GM21528 (cell line): ENCODE data around the gene EXOSC3.
A peak's percentile ranks its signal among the peaks of the same experiment; 100 is the strongest.
"Not testable (repeated sequence)": the region's sequence is repeated elsewhere in the genome, so short reads cannot be mapped to it uniquely, and the experiment has no call there.

ENCODE experiments used
- ATAC-seq: cut with Tn5 transposase; IDR thresholded peaks from one replicate; pipeline ENCODE4 v1.9.1; 2021; ENCODE audit warnings: mild to moderate bottlenecking, moderate library complexity; ENCODE audit not compliant: unreplicated experiment, low FRiP score

EXOSC3 gene

DNA sequence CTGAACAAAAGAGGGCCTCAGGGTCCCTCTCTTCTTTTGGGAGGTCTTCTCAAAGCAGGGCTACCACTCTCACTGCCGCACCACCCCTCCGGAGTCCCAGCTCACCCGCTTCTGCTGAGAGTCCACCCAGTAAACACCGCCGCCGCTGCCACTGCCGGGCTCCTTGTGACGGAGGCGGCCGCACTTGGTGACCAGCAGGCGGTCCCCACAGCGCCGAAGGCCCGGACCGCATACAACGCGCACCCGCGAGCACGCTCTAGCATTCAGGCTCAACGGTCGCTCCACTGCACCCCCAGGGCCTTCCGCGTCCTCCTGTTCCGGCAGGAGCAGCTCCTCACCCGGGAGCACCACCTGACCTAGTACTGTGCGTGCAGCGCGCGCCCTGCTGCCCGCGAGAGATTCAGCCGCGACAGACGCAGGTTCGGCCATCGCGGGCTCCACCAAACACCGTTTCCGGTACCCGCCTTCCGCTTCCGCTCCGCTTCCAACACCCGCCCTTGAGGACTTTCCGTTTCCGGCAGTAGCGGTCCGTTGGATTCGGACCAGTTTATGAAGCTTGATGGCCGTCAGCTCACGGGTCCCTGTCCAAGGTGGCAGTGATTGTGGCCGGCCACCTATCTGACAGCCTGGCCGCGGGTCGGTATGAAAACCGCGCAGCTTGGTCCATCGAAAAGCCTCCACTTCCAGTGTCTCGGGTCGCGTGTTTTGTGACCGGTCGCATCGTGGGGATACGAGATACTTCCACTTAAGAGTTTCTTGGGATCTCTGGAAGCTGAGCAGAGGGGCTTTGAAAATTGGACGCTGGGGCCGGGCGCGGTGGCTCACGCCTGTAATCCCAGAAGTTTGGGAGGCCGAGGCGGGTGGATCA is at the start of gene EXOSC3:
Gene EXOSC3, minus strand, starts transcription at position 449 of the 868 bp plus-strand sequence. Its CDS starts 20 bp downstream, at position 429.
- peak; percentile 87 for ATAC-seq

DNA sequence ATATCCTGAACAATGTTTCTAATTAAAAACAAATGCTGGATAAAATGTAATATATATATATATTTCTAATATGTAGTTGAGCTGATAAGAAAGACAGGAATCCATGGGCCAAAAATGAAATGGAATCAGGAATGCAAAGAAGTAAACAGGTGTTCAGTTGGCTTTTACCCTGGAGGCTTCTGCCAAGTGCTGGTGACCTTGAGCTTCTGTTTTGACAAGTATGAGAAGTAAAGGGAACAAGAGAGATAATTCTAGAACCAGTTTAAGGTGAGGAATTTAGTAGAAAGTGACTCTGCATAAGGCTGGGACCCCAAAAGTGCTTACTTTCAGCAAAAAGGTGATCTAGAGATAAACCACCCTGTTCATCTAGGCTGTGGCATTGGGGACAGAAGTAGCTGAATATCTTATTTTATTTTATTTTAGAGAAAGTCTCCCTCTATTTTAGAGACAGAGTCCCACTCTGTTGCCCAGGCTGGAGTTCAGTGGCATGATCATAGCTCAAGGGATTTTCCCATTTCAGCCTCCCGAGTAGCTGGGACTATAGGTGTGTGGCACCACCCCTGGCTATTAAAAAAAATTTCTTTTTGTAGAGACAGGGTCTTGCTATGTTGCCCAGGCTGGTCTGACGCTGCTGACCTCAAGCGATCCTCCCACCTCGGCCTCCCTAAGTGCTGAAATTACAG is 42.8 kb upstream of the EXOSC3 start:
- ATAC-seq = no peak

DNA sequence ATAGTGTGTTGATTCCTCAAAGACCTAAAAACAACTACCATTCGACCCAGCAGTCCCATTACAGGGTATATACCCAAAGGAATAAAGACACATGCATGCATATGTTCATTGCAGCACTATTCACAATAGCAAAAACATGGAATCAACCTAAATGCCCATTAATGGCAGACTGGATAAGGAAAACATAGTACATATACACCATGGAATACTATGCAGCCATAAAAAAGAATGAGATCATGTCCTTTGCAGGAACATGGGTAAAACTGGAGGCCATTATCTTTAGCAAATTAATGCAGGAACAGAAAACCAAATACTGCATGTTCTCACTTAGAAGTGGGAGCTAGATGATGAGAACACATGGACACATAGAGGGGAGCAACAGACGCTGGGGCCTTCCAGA is 40.3 kb upstream of the EXOSC3 start:
- not testable (repeated sequence) for ATAC-seq

DNA sequence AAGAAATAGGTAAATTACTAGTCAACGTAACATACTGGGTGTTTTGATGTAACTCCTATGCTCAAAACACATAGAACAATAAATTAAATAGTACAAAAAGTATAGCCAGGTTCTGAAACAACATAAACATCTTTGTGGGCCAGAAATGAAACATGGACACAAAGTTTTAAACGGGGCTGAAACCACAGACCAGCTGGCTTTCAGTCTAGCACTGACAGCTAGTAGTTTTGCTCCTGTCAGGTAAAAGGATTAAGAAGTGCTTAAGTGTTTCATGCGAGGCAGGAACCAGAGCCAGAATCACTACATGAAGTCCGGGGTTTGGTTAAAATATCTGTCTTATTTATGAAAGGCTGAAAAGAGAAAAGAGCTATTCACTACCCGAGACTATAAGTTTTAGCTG is 35.3 kb upstream of the EXOSC3 start:
- ATAC-seq = no peak

DNA sequence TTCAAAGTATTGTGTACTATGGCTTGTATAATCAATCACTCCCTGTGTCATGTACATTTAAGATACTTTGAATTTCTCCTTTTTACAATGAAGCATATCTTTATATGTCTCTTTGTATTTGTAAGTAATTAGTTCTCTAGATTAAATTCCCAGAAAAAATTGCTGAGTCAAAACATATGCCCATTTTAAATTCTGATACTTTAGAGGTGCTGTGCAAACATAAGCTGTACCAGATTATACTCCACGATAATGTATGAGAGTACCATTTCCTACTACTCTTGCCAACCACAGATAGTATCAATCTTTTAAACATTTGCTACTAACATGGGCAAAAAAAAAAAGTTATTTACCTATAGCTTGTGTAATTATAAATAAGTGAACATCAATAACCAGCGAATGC is 34.0 kb upstream of the EXOSC3 start:
- no peak for ATAC-seq

DNA sequence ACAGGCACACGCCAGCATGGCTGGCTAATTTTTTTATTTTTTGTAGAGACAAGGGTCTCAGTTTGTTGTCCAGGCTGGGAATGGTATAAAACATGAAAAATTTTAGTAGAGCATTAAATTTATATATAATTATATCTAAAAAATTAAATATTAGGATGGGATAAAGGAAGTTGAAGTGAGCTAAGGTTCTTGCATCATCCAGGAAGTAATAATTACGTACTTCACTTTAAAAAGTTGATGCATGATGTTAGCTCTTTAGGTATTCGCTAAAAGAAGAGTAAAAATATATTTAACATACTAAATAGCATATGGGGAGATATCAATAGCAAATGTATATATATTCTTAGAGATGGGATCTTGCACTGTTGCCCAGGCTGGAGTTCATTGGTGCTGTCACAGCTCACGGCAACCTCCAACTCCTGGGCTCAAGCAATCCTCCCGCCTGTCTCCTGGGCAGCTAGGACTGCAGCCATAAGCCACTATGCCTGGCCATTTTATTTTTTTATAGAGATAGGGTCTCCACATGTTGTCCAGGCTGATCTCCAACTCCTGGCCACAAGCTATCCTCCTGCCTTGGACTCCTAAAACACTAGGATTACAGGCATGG is 28.0 kb upstream of the EXOSC3 start:
- no peak for ATAC-seq

DNA sequence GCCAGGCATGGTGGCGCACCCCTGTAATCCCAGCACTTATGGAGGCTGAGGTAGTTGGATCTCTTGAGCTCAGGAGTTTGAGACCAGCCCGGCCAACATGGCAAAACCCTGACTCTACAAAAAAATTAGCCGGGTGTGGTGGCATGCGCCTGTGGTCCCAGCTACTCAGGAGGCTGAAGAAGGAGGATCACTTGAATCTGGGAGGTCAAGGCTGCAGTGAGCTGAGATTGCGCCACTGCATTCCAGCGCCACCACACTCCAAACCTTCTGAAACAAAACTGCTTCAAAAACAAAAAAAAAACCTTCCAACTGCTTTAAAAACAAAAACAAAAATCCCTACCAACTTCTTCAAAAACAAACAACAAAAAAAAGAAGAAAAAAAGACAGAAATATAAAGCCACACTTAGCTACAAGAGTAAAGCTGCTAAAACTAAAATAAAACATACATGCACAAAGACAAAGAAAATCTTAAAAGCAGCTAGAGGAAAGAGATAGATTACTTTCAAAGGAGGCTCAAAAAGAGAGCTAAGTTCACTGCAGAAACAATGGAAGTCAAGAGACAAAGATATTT is 27.1 kb upstream of the EXOSC3 start:
- no peak for ATAC-seq

DNA sequence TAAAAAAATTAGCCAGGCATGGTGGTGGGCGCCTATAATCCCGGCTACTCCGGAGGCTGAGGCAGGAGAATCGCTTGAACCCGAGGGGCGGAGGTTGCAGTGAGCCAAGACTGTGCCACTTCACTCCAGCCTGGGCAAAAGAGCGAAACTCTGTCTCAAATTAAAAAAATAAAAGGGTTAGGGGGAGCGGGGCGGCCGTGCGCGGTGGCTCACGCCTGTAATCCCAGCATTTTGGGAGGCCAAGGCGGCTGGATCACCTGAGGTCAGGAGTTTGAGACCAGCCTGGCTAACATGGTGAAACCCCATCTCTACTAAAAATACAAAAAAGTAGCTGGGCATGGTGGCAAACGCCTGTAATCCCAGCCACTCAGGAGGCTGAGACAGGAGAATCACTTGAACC is 24.8 kb upstream of the EXOSC3 start:
- not testable (repeated sequence) for ATAC-seq

DNA sequence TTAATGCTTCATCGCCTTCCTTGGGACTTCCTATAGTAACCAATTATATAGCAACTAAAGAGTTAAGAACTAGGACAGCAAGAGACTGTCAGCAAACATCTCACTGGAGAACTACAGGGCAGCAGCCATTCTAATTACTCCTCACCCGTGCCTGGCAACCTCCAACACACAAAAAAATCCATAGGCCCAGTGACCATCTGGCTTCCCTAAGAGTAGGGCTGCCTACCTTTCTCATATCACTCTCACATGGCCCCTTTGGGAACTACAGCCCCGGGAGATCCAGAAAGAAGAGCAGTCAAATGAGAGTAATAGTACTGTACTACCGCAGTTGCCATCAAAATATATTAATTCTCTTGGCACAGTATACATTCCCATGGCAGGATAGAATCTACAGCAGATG is 21.4 kb upstream of the EXOSC3 start:
- ATAC-seq = no peak

DNA sequence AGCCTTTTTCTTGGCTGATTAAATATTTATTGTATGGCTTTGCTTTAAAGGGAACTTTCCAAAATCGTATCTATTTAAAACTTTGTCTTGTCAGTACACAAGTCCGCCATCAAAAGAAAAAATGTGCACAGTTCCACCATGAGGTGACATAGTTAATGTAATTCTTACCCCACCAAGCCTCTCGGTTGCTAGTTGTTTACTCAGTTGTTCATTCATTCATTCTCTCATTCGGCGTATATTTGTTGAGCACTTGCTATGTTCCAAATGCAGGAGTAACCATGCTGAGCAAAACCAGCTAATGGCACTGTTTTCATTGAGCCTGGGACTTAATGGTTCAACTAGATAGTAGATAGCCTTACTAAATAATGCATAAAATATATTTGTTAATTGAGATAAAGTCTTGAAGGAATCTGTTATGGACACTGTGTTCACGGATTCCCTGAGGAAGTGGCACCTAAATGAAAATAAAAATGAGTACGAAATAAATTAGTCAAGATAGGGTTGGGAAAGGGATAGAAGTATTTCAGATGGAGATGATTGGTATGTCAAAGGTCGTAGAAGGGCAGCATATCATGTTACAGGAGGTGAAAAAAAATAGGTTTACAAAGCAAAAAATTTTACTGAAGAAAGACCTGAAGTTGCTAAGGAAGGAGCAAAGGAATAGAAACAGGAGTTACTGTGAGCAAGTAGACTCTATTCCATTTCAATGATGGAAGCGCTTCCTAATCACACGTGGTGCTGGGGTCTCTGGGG is 17.3 kb upstream of the EXOSC3 start:
- no peak for ATAC-seq

DNA sequence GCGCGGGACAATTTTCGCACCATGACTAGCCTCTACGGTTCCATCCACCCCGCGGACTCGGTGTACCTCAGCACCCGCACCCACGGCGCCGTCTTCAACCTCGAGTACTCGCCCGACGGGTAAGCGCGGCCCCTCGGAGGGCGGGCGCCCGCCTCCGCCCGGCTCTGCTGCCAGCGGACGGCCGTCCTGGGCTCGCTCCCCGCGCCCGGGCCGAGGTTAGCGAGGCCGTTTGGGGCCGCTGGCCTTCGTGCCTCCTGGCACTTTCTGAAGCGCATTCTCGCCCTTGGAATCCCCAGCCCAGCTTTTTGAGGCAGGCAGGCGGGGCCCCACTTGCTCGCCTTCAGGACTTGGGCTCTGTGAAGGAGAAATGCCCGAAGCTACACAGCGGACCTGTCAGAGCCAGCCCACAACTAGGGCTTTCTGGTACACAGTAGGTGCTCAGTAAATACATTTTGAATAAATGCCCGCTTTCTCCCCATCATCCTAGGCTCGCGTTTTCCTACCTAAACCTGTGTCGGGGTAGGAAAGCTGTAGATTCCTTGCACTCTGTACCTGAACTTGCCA is 16.5 kb upstream of the EXOSC3 start:
- ATAC-seq = peak; percentile 39

DNA sequence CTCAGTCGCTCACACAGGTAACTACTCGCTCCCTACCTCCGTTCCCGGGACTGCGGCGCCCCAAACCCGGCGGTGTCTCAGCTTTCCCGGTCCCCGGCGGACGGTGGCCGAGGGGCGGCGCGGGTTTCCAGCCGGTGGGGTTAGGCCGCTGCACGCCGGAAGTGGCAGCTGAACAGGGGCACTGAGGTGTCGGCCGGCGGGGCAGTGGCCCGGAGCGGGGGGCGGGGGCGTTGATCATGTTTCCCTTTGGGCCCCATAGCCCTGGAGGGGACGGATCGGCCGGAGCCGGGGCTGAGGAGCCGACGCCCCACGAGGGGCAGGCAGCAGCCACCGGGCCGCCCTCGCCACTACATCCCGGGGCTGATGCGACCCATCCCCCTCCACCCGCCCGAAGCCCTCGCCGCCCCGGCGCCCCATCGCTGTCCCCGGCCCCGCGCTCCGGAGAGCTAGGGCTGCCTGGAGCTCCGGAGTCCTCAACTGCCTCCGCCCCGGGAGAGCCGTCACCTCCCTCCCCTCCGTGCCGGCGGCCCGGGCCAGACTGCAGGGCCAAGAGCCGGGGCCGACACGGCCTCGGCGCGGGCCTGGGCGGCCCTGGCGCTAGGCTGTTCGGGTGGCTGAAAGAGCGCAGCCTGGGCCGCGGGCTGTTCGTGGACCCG is 15.9 kb upstream of the EXOSC3 start, which contains the start of gene DCAF10:
Gene DCAF10, plus strand, starts transcription at position 167 of the 656 bp plus-strand sequence. Its CDS starts 70 bp downstream, at position 237.
- peak; percentile 72 for ATAC-seq

DNA sequence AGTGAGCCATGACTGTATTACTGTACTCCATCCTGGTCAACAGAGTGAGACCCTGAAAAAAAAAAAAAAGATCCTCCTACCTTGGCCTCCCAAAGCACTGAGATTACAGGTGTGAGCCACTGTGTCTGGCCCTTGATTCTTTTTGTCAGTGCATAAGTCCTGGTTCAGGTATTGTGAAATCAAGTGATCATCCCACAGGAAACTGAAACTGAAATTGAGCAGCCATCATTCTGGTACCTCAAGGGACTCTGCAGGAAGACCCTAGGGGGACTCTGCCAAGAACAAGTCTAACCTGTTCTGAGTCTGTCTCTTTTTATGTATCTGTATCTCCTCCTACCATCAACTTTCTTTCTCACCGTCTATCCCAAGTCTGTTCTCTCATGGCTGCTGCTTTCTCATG is 13.8 kb upstream of the EXOSC3 start:
- ATAC-seq = no peak

DNA sequence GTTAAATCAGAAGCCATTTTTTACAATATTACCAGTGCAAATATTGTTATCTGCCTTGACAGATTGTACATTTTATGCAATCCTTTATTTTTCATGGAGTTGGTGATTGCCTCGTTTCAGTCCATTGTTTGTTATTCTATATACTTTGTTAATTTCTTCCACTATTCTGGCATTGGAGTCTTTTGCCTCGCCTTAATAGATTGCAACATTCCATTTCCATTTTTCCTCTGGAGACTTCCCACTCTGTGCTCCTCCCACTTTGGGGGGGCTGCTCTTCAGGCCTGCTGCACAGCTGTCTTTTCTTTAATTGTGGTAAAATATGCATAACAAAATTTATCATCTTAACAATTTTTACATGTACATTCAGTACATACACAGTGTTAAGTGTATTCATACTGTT is 11.4 kb upstream of the EXOSC3 start:
- no peak for ATAC-seq

DNA sequence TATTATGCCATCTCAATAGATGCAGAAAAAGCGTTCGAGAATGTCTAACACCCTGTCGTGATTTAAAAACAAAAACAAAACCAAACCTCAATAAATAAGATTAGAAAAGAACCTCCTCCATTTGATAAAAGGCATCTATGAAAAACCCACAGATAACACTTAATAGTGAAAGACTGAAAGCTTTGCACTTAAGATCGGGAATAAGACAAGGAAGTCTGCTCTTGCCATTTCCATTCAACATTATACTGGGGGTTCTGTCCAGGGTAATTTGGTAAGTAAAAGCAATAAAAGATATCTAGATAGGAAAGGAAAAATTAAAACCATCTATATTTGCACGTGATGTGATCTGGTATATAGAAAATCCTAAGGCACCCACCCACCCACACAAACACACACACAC is 7.3 kb upstream of the EXOSC3 start:
- no peak for ATAC-seq

DNA sequence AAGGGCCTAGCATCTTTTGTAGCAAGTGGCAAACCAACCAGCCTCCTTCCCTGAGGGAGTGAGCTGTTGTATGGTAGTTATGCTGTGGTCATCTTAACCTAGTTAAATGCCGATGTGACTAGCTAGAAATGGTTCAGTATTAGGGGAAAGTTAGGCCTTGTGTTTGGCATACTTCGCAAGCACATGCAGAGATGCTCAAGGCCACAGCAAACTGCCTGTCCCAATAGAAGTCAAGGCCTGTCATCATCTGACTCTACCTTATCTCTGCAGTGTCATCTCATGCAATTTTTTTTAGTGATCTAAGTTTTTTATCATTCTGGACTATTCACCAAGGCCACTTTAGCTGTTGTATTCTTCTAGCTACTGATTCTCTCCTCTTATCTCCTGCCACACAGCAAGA is 5.2 kb upstream of the EXOSC3 start:
- ATAC-seq = no peak

DNA sequence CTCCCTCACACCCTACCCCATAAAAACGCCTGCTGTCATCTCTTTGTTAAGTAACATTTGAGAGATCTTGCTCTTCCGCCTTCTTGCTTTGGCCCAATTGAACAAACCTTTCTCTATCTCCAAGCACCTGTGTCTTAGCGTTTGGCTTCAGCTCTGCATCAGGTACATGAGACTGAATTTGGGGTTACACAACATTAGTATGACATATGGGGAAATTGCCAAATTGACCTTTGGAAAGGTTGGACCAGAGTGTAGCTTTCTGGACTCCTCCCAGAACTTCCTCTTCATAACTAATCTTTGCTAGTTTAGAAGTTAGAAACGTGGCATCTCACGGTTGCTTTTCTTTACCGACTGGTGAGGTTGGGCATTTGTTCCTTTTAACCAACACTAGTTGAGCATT is 3.5 kb upstream of the EXOSC3 start:
- no peak for ATAC-seq

DNA sequence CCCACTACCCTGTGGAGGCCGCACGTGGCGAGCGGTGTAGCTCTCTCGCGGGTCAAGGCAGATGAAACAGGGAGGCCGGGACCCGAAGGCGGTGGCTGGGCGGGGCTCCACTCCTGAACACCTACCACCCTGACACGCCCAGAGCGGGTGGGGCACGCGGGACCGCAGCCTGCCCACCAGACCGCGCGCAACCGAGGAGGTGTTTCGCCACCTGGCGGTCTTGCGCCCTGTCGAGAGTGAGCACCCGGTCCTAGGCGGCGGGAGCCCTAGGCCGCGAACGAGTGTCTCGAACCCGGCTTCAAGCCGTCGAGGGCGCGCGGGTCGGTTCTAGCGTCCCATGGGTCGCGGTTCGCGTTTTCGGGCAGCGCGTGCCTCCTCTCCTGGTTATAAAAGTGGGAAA is 2.2 kb upstream of the EXOSC3 start:
- no peak for ATAC-seq

DNA sequence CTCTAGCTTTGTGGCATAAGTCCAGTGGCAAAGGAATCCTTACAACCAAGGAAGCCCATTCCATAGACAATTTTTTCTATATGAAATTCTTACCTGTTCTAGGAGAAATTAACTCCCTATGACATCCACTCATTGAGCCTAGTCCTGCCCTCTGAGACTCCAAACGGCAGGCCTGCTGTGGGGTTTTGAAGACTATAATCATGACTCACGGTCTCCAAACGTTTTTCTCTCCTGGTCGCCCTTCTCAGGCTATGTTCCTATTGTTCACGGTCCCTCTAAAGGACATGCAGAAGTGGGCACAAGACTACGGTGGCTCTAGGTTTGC is 611 bp downstream of the EXOSC3 start:
- ATAC-seq = no peak

DNA sequence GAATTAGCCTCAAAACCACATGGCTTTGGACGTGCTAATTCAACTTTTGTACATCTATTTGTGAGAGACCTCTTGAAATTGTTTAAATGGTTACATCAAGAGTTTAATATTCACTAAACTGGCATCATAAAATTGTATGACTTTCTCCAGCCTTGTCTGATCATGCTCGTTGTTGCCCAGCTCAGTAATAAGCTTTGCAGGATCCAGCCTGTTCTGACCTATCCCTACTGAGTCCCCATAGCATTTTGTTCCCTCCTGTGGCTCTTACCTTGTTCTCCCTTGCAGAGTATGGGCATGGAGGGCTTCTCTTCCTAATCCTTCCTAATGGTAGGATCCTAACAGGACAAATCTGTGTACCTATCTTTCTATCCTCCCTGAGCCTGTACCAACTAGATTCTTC is 6.3 kb downstream of the EXOSC3 start:
- no peak for ATAC-seq
